GM18517 (cell line): Measurements from ENCODE around the gene SECISBP2.

Experiments used
- ATAC-seq: cut with Tn5 transposase; IDR thresholded peaks from one replicate; pipeline ENCODE4 v1.9.1; 2021; ENCODE audit warnings: mild to moderate bottlenecking, moderate library complexity; ENCODE audit not compliant: unreplicated experiment

SECISBP2 gene

GRCh38 chr9:89346696-89347095, 28.4 kb downstream of the SECISBP2 start:
- ATAC-seq, result no peak

DNA sequence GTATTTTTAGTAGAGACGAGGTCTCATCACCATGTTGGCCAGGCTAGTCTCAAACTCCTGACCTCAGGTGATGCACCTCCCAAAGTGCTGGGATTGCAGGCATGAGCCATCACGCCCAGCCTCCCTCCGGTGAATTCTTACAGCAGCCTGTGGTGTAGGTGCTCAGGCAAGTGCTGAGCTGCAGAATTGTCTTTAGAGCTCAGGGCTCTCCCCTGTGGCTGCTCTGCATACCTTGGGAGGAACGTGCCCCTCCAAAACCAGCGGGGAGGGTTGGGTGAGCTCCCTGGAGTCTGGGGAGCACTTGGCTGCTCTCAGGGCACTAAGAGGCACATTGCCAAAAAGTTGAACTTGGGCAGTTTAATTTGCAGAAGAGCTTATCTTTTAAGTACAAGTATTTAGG, 29.4 kb downstream of the SECISBP2 start:
- no peak for ATAC-seq

- ATAC-seq, result no peak
Measured at GRCh38 chr9:89349607-89350006, 31.3 kb downstream of the SECISBP2 start.

- no peak for ATAC-seq
Measured at GRCh38 chr9:89350988-89351557, 32.8 kb downstream of the SECISBP2 start.

DNA sequence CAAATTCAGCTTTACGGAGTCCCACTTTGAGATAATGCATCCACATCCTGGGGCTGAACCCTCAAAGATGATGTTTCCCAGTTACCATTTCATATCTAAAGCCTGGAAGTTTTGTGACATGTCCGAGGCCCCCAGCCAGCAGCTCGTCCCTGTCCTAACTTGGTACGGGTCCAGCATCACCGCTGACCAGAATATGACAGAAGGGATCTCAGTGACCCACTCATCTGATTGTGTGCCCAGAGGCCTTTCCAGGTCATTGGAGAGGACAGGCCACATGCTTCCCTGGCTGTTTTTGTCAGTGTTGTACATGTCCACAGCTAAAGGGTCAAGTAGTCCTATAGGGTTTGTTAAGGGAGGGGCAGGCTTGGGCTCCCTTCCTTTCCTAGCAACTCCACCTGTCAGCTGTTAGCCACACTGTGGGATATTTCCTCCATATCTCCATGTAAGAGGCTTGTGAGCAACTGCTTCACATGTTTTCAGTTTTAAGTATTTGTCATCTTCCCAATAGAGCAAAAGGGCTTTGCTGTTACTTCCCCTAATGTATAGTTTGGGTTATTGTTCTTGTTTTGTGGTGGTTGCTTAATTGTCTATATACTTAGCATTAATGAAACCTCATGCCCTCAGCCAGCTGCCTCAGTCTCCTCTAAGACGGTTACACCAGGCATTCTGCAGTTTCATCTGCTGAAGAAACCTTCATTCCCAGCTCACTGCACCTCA, 33.4 kb downstream of the SECISBP2 start:
- no peak for ATAC-seq

DNA sequence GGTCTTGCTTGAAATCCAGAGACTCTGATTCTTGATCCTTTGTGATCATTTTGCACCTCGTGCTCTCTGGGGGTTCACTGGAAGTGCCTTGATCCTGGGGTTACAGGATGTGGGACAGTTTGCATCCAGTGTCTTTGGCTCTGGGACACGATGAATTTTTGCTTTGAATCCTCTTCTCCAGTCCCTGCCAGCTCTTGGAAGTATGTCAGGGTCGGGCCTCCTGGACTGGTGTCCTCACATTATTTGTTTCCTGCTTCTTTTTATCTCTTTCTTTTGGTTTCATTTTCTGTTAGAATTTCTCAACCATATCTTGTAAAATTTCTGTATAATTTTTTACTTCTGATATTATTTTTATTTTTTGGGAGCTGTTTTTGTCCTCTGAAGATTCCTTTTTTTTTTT, 34.2 kb downstream of the SECISBP2 start:
- no peak for ATAC-seq

DNA sequence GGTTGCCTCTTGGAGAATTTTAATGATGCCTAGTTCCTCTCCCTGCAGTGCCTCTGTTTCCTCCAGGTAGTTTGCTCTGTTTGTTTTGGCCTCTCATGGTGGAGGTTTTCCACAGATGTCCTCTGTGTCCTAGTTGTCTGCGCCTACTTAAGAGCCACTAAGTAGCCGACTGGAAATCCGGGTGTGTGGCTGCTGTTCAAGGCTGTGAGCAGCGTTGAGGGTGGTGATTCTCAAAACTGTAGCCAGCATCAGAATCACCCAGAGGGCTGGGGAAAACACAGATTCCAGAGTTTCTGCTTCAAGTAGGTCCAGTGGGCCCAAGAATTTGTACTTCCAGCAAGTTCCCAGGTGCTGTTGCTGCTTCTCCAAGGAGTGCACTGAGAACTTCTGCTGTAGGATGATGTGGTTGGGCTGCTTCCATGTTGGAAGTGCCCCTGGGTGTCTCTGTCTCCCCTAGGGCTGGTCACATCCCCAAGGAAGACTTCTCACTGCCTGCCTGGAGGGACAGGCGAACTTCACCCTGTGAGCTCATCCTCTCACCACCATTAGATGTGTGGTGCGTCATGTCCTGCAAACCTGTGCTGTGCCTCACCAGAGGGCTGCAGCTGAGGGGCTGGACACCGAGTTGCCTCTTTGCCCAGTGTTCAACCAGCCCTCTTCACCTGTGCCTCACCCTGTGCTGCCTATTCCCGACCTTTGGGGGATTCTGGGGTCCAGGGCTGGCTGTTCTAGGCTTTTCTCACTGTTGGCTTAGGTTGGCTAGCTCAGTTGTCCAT, 34.8 kb downstream of the SECISBP2 start:
- no peak for ATAC-seq

- ATAC-seq, result no peak
Measured at GRCh38 chr9:89353989-89354388, 35.7 kb downstream of the SECISBP2 start.

GRCh38 chr9:89354471-89354870, 36.2 kb downstream of the SECISBP2 start:
- no peak for ATAC-seq

DNA sequence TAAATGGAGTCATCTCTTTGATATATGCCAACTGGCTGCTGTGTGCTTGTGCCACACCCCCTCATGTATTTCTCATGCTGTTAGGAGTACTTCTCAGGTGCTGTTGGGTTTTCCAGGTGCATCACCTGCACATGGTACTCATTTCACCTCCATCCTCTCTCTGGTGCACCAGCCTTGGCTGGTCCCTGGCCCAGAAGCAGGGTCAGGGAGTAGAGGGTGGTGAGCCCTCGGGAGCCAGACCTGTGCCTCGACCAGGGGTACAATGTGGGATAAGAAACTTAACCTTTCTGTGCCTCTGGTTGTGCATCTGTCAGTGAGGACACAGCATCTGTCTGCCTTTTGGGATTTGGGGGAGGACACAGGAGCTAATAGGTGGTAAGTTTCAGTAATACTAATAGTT, 38.5 kb downstream of the SECISBP2 start:
- ATAC-seq, result no peak

- no peak for ATAC-seq
Measured at GRCh38 chr9:89357331-89358197, 39.3 kb downstream of the SECISBP2 start.

DNA sequence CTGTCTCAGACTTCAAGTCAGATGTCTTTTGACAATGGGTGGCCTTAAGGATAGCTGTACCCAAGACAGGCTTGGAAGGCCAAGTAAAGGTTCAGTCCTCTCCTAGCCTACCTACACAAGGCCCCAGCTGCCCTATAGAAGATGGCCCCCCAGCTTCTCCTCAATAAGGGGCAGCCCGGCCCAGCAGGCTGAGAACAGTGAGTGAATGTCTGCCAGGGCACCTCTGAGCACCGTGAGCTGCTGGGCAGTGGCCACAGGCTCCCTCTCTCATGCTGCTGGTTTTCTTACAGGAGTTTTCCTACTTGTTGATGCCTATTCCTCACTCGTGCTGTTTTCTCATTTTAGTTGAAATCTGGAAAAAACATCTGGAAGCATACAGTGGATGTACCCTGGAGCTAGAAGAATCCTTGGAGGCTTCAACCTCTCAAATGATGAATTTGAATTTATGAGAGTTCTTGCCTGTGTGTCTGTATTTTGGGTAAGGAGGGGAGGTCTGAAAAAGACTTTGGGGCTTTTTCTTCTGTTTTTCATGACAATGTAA, 40.1 kb downstream of the SECISBP2 start:
- no peak for ATAC-seq

DNA sequence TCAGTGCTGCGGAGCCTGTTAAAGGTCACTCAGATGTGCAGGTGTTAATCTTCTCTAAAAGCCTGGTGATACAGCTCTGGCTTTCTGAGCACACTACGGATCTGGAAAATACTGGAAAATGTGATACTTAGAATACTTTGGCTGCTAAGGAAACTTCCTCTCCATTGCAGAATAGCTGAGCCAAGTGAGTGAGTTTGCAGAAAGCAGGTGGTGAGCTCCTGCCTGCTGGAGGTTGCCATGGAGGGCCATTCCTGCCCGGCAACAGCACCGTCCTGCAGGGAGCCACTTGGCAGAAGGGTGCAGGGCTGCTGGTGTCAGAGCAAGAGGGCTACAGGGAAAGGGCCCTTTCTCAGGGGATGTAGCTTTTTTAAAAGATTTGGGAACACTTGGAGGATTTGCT, 40.7 kb downstream of the SECISBP2 start:
- no peak for ATAC-seq

DNA sequence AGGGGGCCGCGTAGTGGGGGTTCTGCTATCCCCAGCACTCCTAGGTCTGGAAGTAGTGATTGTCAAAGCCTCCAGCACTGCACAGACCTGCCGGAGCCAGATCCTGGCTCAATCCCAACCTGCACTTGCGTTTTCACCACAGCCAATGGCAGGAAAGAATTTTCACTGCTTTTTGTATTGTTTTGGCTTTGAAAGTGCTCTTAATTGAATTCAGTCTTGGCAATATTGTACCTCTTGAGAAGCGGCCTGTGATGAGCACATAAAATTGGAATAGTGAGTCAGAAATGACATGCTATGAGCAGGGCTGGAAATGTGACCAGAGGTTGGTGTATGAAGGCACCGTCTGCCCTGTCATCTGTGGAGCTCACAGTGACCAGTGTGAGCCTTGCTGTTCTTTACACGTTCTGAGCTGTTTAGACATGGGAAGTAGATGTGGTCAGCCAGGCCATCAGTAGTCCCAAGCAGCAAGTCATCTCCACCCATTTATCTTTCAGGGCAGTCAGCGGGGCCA, 41.5 kb downstream of the SECISBP2 start:
- no peak for ATAC-seq

DNA sequence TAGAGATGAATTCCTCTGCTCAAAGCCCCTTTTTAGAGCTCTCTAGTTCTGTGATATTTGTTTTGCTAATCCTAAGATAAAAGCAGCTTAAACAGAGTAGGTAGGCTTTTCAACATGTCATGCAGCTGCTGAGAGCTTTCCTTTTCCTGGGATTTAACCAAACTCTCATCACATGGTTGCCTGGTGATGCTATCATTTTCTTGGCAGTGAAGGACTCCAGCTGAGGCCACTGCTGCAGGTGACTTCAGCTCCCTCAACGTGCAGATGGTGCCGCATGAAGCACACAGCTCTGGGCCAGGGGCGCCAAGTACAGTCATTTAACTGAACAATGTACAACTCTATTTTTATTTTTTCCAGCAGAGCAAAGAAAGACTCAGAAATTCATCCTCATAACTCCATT, 42.2 kb downstream of the SECISBP2 start:
- ATAC-seq, result no peak

DNA sequence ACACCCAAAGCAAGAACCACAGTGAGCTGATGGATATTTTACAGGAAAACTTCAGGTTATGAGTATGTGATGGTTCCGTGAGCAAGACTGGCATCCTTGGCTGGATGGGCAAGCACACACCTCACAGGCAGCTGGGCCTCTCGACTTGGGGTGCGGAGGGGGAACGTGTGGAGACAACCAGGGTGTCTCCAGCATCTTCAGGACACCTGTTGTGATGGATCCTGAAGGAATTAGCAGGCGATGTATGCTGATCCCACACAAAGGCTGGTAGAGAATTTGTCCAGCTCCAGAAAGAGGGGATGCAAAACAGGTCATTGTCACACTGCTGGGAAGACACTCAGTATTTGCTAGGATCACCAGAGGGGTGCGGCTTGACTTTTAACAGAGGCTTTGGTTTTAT, 42.7 kb downstream of the SECISBP2 start:
- no peak for ATAC-seq

DNA sequence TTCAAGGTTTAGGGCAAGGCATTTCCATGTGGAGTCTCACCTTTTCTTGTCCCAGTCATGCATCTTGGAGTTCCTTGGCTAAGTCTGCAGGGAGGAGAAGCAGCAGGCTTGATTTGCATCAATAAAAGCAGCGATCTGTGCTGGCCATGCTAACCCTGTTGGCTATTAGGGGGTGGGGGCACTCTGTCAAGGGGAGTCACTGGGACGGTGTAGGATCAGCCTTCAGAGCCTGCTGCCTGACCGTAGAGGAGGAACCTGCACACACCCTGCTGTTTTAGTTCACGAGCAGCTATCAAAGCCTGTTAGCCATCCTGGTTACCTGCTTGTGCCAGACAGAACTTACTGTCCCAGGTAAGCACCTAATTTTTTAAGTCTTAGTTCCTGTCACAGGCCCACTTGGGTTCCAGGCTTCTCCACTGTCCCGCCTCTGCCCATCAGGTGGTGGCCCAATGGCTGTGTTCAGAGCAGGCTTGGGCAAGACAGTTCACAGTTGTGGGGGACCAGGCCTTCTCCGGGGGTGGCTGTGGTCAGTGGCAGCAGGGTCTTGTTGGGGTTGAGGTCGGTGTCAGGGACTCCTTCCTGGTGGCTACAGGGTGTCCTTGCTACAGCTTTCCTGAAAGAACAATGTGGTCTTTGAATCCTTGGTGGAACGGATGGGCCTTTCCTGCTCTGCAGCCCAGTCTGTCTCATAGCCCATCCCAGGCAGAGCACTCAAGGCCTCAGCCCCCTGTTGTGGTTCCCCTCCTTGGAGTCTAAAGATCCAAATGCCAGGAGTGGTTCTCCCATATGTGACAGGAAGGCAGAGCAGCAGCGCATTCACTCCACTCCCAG, 43.7 kb downstream of the SECISBP2 start:
- ATAC-seq, result no peak

DNA sequence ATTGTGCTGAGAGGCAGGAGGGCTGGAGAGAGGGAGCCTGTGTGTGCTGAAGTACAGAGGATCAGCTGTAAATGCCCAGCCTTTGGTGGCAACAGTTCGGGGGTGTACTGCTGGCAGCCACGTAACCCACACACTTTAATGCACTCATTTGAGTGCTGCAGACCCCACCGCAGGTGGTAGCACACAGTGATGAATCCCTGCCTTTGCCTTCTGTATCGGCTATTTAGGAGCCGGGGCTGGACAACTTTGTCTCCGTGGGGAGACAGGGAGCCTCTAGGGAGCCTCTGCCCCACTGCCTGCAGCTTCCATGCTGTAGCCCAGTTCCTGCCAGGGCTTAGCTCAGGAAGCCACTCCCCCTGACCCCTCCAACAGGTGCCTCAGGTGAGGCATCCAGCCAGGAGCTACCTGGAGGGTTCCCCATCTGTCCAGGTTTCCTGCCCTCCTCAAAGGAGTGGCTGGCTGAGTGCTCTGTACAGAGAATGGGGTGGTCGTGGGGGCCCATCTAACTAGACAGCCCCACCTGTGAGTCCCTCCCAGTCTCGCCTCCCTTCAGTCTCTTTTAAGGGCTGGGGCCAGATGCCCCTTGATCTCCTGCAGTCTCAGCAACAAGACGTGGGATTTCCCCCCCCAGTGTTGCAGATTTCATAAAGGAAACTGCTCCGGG, 44.5 kb downstream of the SECISBP2 start:
- no peak for ATAC-seq

DNA sequence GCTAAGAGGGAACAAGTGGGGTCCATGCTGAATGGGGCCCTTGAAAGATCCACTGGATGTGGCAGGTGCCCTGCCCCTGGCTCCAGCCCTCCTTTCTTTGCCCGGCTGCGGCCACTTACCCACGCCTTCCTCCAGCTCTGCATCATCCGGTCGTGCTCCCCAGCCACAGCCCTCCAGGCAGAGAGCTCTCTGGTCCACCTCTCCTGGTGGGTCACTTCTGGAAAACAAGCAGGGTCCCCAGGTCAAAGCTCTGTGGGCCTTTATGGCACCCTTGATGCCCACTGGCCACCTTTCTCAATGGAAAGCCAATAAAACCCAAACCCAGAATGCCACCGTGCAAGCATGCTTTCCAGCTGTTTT, 45.0 kb downstream of the SECISBP2 start:
- ATAC-seq, result no peak
